Stimulated activated CD8-positive, alpha-beta memory T cell treated with anti-CD3 and anti-CD28 coated beads, Interleukin-12 subunit alpha, Interleukin-12 subunit beta, amount 100 ng/mL, for 4 hours (primary cell): ENCODE data around the gene MTMR1.

Experiments used
- DNase-seq: peaks from one replicate; pipeline ENCODE4 v3.0.0-alpha.2; 2020; ENCODE audit warnings: low read depth

Gene MTMR1

DNA sequence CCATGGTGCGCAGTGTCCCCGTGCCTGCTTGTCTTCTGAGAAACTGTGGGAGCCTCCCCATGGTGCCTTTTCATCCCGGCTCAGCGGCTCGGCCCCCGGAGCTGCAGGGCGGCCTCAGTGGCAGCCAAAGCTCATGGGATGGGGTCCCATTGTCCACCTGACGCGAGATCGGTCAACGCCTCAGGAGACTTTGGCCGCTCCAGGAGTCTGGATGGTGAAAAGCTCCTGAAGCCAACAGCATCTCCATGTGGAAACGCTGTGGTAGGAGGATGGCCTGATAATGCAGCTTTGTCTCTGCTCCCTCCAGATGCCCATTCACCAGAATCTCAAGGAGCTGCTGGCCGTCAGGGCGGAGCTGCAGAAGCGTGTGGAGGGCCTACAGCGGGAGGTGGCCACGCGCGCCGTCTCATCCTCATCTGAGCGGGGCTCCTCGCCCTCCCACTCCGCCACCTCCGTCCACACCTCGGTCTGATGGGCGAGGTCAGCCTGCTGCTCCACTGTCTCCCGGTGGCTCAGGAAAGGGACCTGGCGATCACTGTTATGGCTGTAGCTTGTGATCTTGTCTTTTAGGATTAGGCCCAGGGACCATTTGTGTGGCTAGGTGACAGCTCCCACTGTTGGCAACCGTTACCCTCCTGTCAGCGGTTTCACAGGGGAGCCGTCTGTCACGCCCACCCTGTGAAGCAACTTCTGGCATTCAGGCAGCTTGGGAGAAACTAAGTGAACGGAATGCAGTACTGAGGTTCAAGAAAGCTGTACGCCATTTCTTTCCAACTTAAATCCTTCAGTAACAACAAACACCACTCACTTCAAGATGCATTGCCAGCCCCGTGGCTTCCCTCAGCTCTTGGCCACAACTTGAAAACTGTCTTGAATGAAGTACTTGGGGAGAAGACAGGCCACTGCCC lies 69.3 kb downstream of the MTMR1 start:
- DNase-seq, result no peak

DNA sequence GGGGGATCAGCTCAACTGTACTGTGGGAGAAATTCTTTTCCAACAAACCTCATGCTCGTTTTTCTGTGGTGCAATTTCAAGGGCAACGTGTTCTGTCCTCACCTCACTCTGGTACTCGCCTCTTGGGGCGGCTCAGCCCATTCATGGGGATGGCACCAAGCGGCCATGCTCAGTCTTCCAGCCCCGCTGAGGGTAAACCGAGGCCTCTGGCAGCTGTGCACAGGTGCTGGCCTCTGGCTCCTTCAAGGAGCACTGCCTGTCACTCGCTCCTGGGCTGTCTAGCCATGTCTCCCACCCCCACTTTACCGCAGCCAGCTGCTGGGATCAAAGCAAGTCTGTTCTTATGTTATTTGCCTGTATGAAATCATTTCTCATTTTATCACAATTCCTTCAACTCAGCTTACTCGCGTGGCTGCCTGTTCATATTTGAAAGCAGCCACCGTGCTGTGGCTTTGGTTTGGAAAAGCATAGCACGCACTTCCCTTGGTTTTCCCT lies 70.2 kb downstream of the MTMR1 start:
- no peak for DNase-seq

DNA sequence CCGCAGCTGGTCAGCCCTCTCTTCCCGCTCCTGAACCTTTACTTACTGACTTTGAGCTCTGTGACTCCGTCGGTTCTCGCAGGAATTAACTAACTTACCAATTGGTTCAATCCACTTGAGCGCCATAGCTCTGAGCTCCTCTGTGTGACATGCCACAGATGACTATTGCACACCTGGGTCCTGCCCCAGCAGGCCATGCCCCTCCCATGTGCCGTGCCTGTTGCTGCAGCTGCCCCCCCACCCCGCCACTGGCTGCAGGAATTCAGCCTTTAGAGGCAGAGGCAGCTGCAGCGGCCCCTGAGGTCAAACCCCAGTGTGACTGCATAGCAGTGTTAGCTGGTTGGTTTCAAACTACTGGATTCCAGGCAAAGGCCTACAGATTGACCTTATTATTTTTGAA lies 70.6 kb downstream of the MTMR1 start:
- no peak for DNase-seq

DNA sequence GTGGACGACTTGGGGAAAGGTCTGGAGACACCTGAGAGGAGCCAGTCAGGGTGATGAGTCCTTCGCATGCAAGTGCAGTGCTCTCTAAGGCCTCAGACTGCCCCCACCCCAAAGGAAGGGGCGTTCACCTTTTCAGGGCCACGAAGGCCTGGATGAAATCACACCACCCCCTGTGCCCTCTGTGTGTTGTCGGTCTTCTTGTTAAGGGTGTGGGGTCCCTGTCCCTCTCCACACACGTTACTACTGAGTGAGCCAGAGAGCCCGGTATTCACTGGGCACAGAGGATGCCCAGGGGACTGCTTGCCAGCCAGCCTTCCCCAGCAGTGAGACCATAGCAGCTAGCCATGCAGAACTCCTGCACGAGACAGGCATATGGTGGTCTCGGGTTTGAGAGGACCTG lies 72.0 kb downstream of the MTMR1 start:
- DNase-seq, result no peak

DNA sequence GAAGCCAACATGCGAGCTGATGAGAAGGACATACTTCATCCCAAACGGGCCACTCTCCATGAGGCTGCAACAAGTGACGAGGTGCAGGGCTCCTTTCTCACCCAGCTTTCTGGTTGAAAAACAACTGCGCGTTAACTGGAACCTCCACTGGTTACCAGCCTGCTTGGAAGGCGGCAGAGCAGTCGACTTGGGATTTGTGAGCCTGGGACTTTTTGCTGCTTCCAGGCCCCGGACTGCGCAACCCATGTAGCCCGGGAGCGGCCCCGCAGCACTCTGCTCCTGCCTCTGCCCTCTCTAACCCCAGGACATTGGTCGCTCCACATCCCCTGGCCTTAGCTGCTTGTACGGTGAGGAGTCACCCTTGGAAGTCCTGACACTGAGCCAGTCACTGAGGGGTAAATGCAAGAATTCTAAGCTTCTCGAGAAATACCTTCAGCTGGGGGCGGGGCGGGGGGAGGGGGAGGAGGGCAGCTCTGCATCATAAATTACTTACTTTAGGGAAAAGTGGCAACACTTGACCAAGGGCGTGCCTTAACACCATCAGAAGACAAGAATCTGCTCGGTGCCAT lies 72.7 kb downstream of the MTMR1 start:
- DNase-seq, result no peak

DNA sequence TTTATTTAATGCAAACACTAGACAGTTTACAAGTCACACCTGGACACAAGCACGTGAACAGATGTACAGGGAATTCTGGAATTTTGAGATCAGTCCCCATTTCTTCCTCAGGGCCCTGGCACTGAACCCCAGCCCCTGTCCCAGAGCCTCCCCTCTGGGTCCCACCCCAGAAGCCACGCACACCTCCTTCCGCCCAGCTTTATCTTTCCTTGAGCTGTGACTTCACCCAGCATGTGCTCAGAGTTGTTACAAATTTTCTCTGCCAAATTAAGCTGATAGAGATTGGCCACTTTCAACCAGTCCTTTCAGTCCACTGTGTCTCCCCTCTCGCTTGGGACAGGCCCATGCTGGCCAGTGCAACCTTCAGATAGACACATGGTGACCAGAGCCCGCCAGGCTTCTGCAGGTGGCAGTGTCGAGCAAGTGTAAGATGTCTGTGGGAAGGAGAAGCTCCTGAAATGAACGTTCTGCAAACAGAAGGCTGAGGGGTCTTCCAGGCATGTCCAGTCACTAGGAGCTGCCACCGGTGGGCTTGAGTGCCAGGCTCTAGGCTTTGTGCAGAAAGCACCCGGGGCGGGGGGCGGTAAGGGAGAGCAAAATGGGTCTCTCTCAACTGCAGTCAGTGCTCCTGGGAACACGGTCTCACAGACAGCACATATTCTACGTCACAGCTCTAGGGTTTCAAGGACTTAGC lies 73.3 kb downstream of the MTMR1 start:
- no peak for DNase-seq

DNA sequence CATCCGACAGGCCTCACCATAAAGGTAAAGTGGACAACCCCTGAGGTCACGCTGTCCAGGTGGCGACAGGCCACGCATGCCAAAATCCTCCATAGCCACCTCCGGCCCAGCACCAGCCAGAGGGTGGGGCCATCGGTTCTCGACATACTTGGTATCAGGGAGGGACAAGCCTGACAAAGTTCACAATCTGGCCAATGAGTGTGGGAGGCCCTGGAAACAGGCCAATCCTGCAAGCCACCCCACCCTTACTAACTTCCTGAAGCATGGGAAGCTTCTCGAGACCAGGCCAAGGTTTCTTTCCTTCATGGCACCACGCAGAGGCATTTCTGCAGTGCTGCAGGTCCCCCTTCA lies 73.8 kb downstream of the MTMR1 start:
- no peak for DNase-seq

DNA sequence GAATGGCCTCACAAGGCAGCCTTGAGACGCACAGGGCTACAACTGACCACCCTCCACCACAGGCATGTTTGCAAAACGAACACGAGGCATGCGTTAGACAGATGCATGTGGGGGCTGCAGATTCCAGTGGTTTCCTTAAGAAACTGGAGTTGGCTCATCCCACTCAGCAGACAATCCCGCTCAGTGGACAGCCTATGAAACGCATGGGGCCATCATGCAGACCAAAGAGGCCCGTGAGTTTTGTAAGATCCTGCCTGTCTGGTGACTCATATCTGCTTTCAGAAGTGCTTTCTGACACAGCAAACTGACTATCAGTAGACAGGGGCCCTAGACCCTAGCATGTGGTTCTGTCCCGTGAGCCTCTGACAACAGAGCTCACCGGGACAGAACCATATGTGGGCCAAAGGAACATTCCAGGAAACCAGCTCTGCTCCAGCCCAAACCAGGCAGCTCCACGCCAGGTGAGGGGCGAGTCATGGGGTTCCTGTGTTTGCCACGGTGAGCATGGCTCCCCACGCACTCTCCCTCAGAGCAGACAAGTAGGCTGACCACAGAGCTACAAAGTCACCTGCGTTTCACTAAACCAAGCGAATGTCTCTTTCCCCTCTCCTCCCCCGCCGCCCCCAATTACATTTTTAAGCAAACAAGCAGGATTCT lies 74.4 kb downstream of the MTMR1 start:
- no peak for DNase-seq

DNA sequence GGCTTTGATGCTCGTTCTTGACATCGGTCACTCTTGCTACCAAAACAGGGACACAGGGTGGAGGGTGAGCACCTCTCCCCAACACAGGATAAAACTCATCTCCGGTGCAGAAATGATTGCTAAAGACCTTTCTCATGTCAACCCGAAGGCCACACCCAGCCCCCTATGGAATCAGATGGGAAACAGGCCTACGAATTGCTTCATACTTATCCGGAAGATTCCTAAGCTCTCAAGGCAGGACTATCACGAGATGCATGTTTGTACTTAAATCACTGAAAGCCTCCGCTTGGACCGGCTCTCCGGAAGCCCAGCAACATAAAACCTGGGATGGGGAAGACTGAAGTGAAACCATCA lies 74.9 kb downstream of the MTMR1 start:
- DNase-seq, result no peak

DNA sequence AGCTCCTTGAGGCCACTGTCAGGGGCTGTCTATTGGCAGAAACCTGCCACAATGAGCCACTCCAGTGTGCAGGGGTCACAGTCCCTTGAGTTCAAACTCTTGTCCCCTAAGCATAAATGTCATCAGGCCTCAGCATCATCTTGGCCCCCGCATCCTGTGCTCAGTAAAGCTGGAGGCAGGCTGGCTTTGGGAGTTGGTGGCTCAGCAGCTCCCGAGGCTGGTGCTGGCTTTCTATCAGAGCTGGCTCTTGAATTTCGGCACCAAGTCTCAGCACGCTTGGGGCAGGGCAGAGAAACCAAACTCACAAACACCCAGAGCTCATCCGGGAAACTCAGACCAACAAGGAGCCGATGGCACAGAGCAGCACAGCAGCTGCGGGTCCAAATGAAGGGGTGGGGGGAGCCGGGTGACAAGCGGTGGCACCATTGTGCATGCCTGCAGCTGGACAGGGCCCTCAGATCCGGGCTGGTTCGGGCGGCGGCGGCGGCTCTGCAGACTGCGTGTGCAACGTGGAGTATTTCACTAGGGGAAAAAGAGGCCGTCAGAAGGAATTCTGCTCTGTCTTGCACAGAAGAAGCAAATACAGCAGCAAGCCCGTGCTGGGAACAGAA lies 75.5 kb downstream of the MTMR1 start:
- no peak for DNase-seq

DNA sequence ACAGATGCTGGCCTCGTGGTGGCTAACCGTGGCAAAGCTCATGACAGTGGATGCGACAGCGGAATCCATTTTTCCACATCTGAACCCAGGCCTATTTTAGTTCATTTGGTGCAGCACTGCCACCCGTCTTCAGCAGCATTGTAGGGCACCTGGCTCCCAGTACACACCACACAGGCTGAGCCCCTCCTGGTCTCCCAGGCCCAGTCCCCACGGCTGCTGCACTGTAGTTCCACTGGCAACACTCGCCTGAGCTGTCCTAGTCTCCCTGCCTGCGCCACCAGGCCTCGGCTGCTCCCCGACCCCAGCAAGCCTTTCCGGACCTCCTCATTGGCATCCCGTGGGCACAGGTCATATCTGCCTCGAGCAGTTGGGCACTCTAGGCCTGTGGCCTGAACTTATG lies 76.2 kb downstream of the MTMR1 start:
- DNase-seq, result no peak

DNA sequence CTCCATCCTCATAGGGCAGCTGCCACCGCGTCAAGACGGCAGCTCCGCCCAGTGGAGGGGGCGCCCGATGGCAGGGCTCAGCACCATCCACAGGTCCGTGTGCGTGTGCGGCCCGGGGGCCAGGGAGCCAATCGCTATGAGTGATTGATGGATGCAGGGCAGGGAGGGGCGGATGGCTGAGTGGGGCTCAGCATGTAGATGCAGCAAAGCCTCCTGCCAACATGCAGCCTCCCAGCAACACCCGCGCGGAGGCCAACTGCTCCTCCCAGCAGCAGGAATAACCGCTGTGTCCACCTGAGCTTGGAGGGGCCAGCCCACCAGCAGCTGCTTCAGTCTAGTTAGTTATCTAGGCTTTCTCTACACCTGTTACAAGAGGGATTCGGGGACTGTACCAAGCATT lies 77.4 kb downstream of the MTMR1 start:
- DNase-seq, result no peak

DNA sequence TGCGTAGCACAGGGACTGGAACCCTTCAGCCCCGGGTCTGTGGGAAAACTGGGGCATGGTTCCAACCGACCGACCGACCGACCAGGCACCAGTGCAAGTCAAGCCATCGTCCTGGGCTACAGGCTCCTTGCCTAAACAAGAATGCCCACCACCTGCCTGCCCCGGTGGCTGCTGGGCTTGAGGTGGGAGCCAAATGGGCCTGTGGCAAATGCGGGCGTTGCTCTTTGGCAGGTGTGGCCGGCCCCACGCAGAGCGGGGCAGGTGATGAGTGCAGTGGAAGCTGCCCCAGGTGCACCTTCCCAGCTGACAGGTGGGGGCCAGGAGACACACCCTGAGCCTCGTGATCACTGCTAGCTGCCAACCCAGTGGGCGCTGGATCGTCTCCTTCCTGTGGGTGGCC lies 77.9 kb downstream of the MTMR1 start:
- DNase-seq, result no peak

DNA sequence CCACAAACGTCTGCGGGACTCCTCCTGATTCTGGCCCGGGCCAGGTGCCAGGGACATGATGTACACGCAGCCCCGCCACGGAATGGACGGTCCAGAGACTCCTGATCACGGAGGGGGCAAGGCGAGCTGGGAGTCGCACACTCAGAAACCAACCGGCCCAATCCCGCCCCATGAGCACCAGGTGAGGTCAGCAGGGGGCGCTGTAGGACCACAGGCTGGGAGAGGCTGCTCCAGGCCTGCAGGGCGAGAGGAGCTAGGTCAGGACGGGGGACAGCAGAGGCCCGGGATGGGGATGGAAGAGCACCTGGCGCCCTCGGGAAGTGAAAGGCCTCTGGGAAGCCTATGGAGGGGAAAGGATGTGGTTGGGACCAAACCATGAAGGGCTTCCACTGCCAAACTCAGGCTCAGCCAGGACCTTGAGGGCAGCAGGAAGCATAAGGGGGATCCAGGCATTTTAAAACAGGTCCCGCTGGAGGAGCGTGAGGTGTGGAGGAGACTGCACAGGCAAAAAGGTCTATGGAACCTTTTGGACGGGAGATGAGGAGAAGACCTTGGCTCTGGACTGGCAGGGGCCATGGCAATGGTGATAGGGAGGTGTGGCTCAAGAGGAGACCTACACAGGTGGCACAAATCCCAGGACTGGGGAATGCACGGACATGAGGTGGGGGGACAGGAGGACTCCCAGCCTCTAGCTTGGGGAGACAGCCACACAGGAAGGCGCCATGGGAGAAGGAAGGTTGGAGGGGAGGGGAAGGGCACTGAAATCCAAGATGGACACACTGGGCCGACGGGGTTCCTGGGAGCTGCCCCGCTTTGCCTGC lies 79.2 kb downstream of the MTMR1 start:
- peak; percentile 34 for DNase-seq

DNA sequence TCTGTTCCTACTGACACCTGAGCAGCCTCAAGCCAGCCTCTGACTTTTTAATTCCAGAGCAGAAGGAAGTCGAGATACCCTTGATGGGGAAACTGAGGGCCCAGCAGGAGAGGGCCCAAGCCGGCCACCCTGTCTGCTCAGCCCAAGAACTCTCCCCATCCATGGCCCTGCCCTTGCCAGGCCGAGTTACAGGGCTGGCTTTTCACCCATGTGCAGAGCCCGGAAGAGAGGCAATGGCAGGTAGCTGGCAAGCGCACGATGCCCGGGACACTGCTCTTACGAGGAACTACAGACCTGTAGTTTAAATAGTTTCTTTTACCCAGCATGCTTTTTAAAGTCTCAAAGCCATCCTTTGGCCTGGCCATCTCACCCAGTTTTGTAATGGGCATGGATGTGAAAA lies 79.9 kb downstream of the MTMR1 start:
- no peak for DNase-seq

DNA sequence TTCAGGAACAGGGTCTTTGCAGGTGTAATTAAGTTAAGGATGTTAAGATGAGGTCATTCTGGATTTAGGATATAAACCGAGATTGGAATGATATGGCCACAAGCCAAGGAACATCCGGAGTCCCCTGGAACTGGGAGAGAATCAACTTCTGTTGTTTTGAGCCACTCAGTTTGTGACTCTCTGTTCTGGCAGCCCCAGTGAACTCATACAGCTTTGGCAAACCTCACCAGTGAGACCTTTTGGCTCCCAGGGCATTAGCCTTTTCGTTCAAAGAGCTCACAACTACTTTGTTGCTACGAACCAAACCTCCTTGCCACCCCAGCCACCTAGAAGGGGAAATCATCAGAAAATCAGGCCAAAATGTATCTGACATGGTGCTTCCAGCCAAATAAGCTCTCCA lies 80.4 kb downstream of the MTMR1 start:
- DNase-seq, result no peak

DNA sequence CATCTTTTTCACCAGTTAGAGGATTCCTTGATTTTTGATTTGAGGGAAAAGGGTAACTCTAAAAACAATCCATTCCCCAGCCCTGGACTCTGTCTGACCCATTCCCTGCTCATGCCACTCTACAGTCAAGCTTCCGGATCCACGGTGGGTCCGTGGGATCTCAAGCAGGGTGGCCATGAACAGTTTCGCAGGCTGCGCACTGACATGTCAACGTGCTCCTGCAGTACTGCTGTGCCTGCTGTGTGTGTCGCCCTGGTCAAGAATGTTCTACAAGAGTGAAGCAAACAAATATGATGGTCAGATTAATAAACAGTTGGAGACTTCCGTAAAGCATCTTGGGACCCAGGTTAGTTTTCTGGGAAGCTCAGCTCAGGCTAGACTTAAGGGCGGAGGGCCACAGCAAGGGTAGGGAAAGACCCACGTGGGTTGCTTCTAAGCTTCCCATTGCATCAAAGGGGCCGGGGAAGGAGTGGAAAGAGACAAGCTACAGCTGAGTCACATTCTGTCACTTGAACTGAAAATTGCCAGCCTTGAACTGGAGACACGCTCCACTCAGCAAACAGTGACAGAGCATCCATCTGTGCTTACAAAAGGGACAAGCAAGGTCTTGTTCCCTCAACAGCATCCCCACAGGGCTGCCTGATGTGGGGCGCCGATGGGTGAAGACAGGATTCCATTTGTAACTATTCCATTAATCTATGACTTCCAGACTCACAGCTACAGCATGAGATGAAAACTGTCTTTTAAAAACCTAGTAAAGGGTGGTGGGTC lies 81.8 kb downstream of the MTMR1 start:
- DNase-seq, result no peak

DNA sequence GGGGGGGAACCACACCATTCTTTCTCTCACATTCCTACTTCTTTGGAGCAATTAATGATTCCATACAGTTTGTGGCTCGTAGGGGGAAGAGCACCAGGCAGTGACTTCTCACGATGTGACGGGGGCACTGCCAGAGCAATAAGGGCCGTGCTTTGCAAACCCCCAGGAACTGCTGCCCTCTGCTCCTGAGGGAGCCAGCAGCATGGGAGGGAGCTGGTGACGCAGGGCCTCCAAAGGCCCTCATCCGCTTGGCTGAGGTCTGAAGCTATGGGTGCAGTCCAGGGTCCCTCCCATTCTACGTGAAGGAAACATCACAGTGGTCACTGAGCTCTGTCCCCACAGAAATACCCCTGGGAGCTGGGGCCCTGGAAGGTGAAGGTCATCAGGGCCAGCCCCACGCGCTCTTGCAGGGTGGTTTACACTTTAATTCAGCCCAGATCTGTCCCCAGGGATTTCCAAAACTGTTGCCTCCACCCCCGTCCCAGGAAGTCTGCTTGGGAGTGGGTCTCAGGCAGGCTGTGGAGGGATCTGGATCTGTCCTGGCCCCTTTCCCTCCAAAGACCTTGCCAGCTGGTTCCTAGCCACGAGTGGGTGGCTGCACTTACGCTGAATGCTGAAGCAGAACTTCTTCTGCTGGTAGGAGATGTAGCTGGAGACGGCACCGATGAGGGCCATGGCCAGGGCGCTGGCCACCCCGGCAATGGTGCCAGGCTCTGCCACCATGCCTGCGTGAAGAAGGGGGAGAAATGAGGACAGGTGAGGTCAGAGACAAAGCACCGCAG lies 82.6 kb downstream of the MTMR1 start:
- DNase-seq, result no peak

DNA sequence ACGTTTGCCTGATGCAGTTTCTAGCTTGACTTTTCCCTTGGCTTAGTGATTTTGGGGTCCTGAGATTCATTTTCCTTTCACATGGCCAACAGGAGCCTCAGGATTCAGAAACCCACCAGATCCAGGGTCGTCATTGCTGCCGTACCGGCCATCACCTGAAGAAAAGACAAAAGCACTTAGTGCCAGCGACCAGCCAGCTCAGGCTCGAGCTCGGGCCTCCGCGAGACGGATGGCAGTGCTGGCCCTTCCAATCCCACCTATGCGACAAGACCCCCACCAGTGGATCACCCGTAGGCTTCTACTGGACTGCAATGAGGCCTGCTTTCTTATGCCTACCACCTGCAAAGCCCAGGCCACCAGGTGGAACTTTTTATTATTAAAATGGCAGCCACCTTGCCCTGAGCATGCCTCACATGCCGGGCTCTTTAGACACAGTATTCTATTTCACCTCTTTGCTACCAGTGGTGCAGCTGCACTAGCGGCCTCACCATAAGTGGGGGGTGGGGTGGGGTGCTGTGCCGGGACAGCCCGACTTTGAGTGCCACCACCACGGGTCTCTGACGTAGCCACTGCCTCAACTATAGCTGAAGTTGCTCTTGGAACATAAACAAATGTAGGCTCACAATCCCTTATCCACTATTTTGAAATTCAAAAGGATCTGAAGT lies 84.3 kb downstream of the MTMR1 start:
- DNase-seq, result no peak
